Measurements from ENCODE around the gene SLC39A11.

The SLC39A11 gene

GRCh38 chr17:72852277-72852938 is 240.1 kb downstream of the SLC39A11 start:
- TF ChIP-seq CTCF (conservative IDR thresholded peaks at IDR 0.05; ENCODE audit: low read depth, low read length): no peak
- no peak for DNase-seq (ENCODE audit: low read depth)
- H3K4me3 ChIP-seq (ENCODE audit: low read length): no peak overlapping the region

DNA sequence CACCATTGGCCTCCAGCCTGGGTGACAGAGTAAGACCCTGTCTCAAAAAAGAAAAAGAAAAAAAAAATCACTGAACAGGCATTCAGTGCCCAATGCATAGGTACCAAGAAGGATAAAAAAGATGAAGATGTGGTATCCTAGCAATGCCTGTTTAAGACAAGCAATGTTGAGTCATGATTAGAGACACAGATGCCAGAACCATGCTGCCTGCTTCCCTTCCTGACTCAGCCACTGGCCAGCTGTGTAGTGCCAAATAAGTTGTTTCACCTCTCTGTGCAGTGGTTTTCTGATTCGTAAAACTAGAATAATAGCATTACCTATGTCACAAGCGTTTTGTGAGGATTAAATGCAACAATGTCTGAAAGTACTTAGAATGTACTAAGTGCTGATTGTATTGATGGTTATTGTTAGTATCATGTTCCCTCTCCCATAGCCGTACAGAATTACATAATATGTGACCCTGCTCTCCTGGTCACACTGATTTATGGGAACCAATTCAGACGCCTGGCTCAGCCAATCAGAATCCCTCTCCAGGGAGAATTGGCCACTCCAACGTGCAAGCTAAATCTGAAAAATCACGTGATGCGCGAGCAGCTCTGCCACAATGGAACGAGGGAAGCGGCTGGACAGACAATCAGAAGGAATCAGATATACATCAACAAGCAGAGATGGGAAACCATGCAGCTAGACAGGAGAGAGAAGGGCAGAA is 241.9 kb downstream of the SLC39A11 start:
- no peak for DNase-seq (ENCODE audit: low read depth)
- no peak for TF ChIP-seq CTCF (conservative IDR thresholded peaks at IDR 0.05; ENCODE audit: low read depth, low read length)
- no peak overlapping the region for H3K4me3 ChIP-seq (ENCODE audit: low read length)

DNA sequence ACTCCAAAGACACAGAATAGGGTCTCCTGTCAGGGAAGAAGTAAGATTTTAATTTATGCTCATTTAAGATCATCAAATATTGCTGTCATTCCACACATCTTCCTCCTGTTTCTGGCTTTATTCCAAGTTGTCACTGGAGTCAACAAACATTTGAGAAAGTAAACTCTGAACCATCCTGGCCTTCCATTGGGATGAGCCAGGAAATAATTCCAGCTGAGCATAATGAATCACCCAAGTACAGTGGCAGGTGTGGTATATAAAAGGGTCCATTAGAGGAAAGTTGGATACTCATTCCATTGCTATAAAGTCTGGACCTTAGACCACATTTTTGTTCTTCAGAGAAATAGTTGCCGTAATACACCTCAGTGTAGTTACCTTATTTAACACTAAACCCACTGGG is 246.1 kb downstream of the SLC39A11 start:
- TF ChIP-seq CTCF (conservative IDR thresholded peaks at IDR 0.05; ENCODE audit: low read depth, low read length): no peak

DNA sequence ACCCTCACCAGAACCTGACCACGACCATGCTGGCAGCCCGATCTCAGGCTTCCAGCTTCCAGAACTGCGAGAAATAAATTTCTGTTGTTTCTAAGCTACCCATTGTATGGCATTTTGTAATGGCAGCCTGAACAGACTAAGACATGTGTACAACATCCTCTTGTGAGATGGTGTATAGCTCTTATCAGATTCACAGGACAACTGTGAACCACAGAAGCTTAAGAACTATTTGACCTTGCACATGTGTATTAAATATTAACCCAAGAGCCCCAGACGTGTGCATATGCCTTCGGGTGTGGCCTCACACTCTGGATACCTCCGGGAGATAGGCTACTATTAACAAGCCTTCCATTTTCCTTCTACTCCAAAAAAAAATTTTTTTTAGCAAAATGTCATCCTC is 248.9 kb downstream of the SLC39A11 start:
- no peak for DNase-seq (ENCODE audit: low read depth)
- no peak for TF ChIP-seq CTCF (conservative IDR thresholded peaks at IDR 0.05; ENCODE audit: low read depth, low read length)
- H3K4me3 ChIP-seq (ENCODE audit: low read length): no peak overlapping the region

More for the DNA sequence above, 246.1 kb downstream of the SLC39A11 start:
- H3K4me3 ChIP-seq (ENCODE audit: low read length): no peak overlapping the region
- no peak for DNase-seq (ENCODE audit: low read depth)

DNA sequence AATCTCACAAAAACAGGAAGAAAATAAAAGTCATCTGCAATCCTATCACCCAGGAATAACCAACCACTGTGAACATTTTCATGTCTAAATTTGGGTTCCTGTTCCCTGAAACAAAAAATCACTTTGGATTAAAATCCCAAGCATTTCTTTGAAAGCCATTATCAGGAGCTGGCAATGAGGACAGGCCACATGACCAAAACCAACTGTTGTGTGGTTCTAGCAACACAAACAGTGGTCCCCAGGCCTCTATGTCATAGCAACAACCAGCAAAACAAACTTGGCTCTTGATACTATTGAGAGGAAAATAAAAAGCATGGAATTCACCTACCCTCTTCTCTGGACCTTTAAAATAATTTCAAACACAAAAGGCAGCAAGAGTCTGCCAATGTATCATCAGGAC is 252.5 kb downstream of the SLC39A11 start:
- no peak for TF ChIP-seq CTCF (conservative IDR thresholded peaks at IDR 0.05; ENCODE audit: low read depth, low read length)
- DNase-seq (ENCODE audit: low read depth): no peak
- no peak overlapping the region for H3K4me3 ChIP-seq (ENCODE audit: low read length)

- no peak for TF ChIP-seq CTCF (conservative IDR thresholded peaks at IDR 0.05; ENCODE audit: low read depth, low read length)
- DNase-seq (ENCODE audit: low read depth): peak; percentile 4
- H3K4me3 ChIP-seq (ENCODE audit: low read length): no peak overlapping the region
Observed at GRCh38 chr17:72839131-72839725, 253.3 kb downstream of the SLC39A11 start.
